ENCODE data around the gene RHOBTB1. TPM values are rescaled to one million over a fixed set of nuclear protein-coding genes. Genes with fewer than 3 reads are reported as not detected.

The RHOBTB1 gene
- total and polyA plus RNA-seq, 4 donors = 2.7 to 11.8 (median 4.9) TPM

- 83% methylated on average over 4 of the region's 4 CpGs for WGBS
- no peak for DNase-seq (ENCODE audit: low spot score)
These were observed 90.9 kb downstream of the RHOBTB1 start for GRCh38 chr10:60853107-60853506.

More at GRCh38 chr10:60853107-60853506, 90.9 kb downstream of the RHOBTB1 start:
- Histone ChIP-seq H3K4me1 (ENCODE audit: control insufficient read depth in 4 of 4, insufficient read depth in 4 of 4, low read length in 3 of 4) (no peaks in the 10 kb centered on the region), H3K9ac (ENCODE audit: low read depth in 1 of 2, low read length in 2 of 2) (no peak overlapping the region), H3K9me3 (ENCODE audit: control insufficient read depth in 4 of 4, low read length in 3 of 4) (peaks cover 0 to 5% (median 0%) of the 10 kb centered on the region in 4 donors), H3K4me3 (ENCODE audit: low read depth in 1 of 3, low read length in 3 of 3) (no peak overlapping the region), H3K27ac (ENCODE audit: low read depth in 1 of 2, low read length in 2 of 2) (no peak overlapping the region), H3K27me3 (ENCODE audit: control insufficient read depth in 4 of 4, insufficient read depth in 4 of 4, low read length in 3 of 4) (no peaks in the 10 kb centered on the region), H3K36me3 (ENCODE audit: control insufficient read depth in 4 of 4, insufficient read depth in 3 of 4, low read depth in 1 of 4, low read length in 3 of 4) (no peaks in the 10 kb centered on the region)
- TF ChIP-seq, protein P1, sequence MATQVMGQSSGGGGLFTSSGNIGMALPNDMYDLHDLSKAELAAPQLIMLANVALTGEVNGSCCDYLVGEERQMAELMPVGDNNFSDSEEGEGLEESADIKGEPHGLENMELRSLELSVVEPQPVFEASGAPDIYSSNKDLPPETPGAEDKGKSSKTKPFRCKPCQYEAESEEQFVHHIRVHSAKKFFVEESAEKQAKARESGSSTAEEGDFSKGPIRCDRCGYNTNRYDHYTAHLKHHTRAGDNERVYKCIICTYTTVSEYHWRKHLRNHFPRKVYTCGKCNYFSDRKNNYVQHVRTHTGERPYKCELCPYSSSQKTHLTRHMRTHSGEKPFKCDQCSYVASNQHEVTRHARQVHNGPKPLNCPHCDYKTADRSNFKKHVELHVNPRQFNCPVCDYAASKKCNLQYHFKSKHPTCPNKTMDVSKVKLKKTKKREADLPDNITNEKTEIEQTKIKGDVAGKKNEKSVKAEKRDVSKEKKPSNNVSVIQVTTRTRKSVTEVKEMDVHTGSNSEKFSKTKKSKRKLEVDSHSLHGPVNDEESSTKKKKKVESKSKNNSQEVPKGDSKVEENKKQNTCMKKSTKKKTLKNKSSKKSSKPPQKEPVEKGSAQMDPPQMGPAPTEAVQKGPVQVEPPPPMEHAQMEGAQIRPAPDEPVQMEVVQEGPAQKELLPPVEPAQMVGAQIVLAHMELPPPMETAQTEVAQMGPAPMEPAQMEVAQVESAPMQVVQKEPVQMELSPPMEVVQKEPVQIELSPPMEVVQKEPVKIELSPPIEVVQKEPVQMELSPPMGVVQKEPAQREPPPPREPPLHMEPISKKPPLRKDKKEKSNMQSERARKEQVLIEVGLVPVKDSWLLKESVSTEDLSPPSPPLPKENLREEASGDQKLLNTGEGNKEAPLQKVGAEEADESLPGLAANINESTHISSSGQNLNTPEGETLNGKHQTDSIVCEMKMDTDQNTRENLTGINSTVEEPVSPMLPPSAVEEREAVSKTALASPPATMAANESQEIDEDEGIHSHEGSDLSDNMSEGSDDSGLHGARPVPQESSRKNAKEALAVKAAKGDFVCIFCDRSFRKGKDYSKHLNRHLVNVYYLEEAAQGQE (IDR thresholded peaks at IDR 0.05) = no peak
- TF ChIP-seq FOXA2 (IDR thresholded peaks at IDR 0.05) = no peak
- no peak for TF ChIP-seq ZBTB33 (IDR thresholded peaks at IDR 0.05)
- no peak for TF ChIP-seq HNF4G (IDR thresholded peaks at IDR 0.05)
- no peak for TF ChIP-seq YY1 (IDR thresholded peaks at IDR 0.05)
- TF ChIP-seq, protein P2, sequence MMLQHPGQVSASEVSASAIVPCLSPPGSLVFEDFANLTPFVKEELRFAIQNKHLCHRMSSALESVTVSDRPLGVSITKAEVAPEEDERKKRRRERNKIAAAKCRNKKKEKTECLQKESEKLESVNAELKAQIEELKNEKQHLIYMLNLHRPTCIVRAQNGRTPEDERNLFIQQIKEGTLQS (IDR thresholded peaks at IDR 0.05) = no peak
- TF ChIP-seq CTCF (IDR thresholded peaks at IDR 0.05; ENCODE audit: low read depth, low read length, missing input control) = no peak
- no peak for TF ChIP-seq RAD21 (IDR thresholded peaks at IDR 0.05)
- no peak for TF ChIP-seq MAX (IDR thresholded peaks at IDR 0.05)
- TF ChIP-seq GABPA (IDR thresholded peaks at IDR 0.05 in 1 of 2, conservative IDR thresholded peaks at IDR 0.05 in 1 of 2) = no peak
- no peak for TF ChIP-seq NR2F2 (IDR thresholded peaks at IDR 0.05)
- TF ChIP-seq FOXA1 (IDR thresholded peaks at IDR 0.05) = no peak
- TF ChIP-seq TAF1 (conservative IDR thresholded peaks at IDR 0.05) = no peak
- TF ChIP-seq SP1 (IDR thresholded peaks at IDR 0.05) = no peak
- no peak for TF ChIP-seq HNF4A (conservative IDR thresholded peaks at IDR 0.05)
- no peak for TF ChIP-seq JUND (IDR thresholded peaks at IDR 0.05)
- TF ChIP-seq RXRA (IDR thresholded peaks at IDR 0.05) = no peak
- TF ChIP-seq EGR1 (IDR thresholded peaks at IDR 0.05; ENCODE audit: low read depth in 2 of 2) = no peak

All from liver (tissue), 9 donors.